ENCODE measurements around the gene KRTAP12-4.
"Not testable (repeated sequence)": the region's sequence is repeated elsewhere in the genome, so short reads cannot be mapped to it uniquely, and the experiment has no call there.

KRTAP12-4 gene

DNA sequence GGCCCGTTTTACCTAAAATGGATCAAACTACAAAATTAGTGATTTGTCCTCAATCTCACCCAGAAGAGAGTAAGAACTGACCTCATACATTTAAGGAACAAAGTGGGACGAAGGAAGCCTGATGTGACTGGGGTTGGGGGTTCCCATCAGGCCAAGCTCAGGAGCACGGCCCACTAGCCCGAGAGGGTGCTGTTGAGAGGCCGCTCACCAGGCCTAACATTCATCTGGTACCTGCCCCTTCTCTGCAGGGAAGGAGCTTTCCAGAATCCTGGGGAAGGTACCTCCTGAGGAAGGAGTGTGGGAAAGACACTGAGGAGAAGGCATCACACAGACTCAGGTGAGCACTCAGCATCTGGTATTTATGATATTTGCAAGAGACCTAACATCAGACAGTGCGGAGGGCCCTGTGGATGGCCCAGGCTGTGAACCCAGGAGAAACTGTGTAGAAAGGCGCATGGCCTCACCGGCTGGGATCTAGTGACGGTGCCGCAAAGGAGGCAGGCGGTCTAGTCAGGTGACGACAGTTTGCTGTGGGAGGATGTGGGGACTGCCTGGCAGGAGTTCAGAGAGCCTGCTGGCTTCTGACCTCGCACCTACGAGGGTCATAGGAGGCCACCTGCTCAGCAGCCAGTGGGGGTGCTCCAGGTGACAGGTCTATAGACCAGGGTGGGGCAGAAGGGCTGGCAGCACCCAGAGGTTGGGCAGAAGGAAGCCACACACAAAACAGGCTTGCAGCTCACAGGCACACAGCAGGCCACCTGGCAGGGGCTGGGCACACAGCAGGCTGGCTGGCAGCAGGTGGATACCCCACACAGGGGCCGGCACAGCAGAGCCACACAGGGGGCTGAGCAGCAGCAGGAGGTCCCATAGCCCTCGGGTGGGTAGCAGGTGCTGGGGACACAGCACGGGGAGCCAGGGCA lies 543 bp downstream of the KRTAP12-4 start:
- DNase-seq = peak; percentile 62

DNA sequence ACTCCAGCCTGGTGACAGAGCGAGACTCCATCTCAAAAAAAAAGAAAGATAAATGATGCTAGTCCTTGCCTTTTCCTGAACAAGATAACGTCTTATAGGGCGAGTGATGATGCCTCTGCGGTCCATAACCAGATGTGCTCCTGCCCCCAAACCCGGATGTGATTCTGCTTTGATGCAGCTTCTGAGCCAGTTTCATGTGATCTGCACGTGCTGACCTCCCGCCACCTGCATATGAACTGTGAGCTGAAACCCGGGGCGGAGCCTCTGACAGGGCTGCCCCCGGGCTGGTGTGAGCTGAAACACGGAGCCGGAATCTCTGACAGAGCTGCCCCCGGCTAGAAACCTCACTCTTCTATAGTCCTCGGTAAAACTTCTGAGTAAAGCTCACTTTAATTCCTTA lies 1.3 kb downstream of the KRTAP12-4 start:
- no peak for DNase-seq

DNA sequence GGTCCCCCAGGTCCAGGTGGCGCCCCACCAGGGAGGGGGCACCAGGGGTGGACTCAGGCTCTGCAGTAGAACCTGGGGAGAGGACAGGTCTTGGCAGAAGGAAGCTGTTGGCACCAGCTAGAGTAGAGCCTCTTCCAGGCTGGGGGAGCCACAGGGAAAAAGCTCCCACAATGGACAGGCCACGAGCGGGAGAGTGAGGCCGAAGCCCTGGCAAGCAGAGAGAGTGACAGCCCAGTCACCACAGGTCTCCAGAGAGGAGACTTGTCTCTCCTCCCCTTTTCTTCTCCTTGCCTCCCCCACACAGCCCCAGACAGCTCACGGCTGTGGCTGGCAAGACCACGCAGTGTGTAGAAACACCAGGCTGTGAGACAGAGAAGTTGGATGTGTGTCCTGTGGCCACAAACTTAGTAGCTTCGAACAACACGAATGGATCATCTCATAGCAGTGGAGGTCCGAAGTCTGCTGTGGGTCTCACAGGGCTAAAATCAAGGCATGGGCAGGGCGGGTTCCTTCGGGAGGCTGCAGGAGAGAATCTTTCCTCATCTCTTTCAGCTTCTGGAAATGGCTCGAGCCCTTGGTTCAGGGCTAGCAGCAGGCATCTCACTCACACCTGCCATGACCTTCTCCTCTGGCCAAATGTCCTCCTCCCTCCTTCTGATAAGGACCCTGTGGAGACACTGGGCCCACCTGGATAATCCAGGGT lies 3.3 kb downstream of the KRTAP12-4 start:
- DNase-seq = no peak

DNA sequence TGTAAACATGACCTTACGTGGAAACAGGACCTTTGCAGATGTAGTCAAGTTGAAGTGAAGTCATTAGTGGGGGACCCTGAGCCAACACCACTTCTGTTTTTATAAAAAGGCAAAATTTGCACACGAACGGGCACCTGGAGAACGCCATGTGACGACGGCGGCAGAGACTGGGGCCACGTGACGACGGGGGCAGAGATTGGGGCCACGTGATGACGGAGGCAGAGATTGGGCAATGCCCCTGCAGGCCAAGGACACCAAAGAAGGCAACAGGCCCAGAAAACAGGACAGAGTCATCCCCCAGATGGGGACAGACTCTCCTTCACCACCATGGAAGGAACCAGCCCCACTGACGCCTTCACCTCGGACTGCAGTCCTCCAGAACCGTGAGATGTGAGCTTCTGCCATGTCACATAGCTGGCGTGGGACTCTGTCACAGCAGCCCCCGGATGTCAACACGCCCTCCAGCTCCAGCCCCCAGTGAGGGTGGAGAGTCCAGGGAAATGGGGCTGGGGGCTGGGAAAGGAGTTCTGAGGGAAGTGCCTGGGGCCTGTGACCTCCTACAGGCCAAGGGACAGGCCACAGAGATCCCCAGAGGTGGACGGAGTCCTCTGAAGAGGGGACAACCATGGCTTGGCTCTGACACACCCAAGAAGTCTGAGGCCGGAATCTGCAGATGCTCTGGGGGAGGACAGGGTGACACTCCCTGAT lies 4.0 kb downstream of the KRTAP12-4 start:
- no peak for DNase-seq

DNA sequence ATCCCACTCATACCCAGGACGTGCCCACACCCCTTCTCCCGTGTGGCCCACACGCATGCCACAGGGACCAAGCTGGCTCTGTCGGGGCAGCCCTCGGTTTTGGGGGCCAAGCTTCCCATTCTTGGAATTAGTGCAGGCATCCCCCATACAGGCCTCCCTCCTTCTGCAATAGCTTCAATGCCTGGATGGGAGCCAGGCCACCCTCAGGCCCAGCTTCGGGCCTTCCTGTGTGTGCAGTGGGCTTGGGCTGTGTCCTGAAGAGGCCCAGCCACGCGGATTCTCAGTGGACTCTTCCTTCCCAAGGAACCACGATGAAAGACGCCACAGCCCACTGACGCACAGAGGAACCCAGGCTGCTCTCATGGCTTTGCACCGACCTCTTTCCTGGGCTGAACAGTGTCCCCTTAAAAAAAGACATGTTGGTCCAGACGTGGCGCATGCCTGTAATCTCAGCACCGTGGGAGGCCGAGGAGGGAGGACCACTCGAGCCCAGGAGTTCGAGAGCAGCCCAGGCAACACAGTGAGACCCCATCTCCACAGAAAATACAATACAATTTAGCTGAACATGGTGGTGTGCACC lies 4.8 kb downstream of the KRTAP12-4 start:
- DNase-seq = no peak

DNA sequence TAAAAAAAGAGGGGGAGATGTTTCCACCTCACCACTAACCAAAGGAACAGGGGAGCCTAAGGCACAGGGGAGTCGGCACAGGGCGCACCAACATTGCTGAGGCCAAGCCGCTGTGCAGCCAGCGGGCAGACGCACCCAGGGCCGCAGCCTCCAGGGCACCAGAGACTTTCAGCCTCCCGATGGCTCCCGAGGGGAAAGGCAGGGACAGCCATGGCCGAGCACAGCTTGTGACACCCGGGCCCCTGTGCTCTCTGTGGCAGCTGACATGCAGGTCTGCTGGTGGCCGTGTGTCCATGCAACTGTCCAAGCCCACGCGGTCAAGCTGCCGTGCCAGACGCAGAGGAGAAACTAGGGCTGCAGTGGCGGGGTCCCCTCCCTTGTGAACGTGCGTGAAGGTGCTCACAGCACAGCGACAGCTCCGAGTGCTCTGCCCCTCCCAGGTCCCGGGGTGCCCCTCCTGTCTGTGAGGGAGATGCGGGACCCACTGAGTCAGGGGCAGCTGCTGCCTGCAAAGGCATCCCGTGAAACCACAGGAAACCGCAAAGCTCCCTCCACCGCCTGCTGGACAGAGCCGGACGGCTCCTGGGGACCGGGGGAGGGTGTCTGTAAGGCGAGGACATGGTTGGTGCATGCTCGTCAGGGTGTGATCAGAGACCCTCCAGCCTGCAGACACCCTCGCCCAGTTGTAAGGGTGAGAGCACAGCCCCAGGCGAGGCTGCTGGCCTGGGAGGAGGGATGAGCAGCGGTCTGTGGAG lies 5.7 kb downstream of the KRTAP12-4 start:
- no peak for DNase-seq

DNA sequence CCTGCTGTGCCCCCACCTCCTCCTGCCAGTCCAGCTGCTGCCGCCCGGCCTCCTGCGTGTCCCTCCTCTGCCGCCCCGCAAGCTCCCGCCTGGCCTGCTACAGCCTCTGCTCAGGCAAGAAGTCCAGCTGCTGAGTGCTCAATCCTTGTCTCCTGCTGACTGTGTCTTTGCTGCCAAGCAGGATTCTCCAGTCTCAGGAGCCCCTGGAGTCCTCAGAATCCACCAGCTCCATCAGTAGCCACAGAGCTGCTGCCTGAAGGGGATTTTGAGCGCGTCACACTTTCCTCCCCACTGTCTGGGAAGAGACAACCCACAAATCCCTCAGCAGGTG lies 7.3 kb downstream of the KRTAP12-4 start:
- DNase-seq = no peak

DNA sequence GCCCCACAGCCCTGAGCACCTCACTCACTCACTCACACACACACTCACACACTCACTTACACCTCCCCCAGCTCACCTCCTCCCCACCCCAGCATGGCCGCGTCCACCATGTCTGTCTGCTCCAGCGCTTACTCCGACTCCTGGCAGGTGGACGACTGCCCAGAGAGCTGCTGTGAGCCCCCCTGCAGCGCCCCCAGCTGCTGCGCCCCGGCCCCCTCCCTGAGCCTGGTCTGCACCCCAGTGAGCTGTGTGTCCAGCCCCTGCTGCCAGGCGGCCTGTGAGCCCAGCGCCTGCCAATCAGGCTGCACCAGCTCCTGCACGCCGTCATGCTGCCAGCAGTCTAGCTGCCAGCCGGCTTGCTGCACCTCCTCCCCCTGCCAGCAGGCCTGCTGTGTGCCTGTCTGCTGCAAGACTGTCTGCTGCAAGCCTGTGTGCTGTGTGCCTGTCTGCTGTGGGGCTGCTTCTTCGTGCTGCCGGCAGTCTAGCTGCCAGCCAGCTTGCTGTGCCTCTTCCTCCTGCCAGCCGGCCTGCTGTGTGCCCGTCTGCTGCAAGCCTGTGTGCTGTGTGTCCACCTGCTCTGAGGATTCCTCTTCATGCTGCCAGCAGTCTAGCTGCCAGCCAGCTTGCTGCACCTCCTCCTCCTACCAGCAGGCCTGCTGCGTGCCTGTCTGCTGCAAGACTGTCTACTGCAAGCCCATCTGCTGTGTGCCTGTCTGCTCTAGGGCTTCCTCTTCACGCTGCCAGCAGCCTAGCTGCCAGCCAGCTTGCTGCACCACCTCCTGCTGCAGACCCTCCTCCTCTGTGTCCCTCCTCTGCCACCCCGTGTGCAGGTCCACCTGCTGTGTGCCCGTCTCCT lies 7.9 kb downstream of the KRTAP12-4 start, which contains the start of gene KRTAP10-11:
KRTAP10-11 (plus strand) TSS at position 49 of the 856 bp plus-strand sequence; CDS start at position 94, 45 bp downstream.
- not testable (repeated sequence) for DNase-seq

DNA sequence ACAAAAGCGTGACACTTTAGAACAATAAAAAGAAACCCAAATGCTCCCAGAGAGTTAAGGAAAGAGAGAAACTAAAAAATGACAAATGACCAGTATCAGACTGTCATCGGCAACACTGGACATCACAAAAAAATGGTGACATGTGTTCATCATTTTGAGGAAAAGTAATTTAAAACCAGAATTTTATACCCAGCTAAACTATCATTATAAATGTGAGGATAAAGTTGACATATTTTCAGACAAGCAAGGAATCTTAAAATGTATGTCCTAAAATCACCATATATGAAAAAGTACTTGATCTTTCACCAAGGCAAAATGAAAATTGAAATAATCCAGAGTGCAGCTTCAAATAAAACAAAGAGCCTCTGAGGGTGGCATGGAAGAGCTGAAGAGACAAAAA lies 9.6 kb downstream of the KRTAP12-4 start:
- DNase-seq = no peak

DNA sequence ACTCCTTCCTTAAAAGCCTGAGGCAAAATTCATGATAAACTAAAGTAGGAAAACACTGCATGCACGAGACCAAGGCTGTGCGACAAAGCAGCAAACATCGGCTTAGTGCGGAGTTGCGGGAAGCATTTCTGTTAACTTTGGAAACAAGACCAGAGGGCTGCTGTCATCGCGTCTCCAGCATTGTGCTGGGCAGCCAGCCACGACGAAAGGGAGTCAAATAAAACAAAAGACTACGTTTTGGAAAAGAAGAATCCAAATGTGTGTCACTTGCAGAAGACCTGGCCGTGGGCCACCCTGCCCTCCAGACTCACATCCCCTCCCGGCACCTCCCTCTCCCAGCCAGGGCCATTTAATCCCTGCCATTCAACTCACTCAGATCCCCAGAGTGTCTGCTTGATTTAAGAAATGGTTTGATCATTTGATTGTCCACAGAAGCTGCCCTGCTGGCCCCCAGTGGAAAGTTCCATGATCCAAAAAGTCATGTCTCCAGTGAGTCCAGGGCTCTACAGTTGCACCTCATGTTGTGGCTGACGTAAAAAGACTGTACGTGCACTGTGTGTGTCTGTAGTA lies 10.6 kb downstream of the KRTAP12-4 start:
- DNase-seq = no peak

DNA sequence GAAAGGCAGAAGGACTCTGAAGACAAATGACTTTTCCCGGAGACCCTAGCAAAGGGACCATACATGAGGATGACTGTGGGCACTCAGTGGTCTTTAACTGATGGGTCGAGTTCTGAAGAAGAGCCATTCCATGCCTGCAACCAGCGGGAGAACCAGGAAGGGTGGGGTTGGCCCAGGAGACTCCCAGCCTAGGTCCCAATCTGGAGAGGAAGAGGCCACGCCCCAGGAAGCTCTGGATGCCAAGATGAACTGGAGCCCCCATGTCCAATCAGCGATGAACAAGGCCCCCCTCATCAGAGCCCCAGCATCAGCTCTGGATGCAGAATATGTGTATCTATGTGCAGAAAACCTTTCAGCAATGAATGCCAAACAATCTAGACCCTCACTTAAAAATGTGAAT lies 13.7 kb downstream of the KRTAP12-4 start:
- DNase-seq = no peak

DNA sequence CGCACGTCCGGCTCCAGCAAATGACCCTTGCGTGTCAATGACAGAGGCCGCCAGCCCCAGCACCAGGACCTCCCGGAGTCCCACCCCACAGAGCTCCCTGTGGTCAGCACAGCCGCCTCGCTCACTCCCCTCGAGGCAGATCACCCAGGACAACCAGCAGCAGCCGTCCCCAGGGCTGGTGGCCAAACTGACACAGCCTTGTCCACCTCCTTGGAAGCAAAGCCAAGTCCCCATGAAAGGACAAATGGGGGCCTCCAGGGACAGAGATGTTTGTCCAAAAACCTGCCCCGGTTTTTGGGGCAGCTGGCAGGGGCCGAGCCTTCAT lies 15.2 kb downstream of the KRTAP12-4 start:
- DNase-seq = no peak

DNA sequence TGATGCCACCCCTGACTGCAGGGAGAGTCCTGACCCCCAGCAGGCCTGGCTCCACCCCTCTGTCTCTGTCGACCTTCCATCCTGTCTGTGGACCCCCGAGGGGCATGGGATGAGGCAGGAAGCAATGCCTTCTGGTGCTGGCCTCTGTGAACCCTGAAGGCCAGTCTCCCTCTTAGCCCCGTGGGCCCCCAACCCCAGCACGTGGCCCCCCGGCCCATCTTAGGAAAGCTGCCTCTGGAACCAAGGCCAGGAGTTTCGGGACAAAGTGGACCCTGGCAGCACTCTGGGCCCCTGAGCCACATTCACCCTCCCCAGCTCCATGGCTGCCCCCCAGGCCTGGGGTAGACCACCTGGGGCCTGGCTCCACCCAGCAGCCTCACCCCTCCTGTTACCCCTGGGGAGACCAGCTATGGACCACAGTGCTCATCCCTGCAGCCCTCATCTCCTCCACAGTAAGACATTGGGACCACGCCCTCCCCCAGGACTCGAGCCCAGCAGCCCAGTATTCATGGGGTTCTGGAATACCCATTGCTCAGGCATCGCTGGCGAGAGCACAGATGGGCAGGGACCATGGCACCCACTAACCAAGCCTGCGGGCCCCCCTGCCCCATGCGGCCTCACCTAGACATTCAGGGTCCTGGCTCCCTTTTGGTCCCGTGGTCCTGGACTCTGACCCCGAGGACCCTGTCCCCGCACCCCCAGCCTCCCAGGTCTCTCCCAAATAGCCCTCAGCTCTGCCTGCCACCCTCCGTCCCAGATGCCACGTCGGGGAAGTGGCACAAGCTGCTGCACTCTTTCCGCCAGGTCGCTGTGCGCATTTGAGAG lies 15.7 kb downstream of the KRTAP12-4 start:
- not testable (repeated sequence) for DNase-seq

DNA sequence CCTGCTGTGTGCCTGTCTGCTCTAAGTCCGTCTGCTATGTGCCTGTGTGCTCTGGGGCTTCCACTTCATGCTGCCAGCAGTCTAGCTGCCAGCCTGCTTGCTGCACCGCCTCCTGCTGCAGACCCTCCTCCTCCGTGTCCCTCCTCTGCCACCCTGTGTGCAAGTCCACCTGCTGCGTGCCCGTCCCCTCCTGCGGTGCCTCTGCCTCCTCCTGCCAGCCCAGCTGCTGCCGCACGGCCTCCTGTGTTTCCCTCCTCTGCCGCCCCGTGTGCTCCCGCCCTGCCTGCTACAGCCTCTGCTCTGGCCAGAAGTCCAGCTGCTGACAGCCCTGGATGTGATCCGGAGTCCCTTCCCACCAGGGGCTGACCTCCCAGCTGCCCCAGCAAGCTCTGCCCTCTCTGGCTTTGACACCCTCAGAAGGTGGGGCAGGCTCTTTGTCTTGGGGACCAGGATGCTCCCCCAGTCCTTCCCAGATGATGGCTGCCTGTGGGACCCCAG lies 16.6 kb downstream of the KRTAP12-4 start:
- not testable (repeated sequence) for DNase-seq

DNA sequence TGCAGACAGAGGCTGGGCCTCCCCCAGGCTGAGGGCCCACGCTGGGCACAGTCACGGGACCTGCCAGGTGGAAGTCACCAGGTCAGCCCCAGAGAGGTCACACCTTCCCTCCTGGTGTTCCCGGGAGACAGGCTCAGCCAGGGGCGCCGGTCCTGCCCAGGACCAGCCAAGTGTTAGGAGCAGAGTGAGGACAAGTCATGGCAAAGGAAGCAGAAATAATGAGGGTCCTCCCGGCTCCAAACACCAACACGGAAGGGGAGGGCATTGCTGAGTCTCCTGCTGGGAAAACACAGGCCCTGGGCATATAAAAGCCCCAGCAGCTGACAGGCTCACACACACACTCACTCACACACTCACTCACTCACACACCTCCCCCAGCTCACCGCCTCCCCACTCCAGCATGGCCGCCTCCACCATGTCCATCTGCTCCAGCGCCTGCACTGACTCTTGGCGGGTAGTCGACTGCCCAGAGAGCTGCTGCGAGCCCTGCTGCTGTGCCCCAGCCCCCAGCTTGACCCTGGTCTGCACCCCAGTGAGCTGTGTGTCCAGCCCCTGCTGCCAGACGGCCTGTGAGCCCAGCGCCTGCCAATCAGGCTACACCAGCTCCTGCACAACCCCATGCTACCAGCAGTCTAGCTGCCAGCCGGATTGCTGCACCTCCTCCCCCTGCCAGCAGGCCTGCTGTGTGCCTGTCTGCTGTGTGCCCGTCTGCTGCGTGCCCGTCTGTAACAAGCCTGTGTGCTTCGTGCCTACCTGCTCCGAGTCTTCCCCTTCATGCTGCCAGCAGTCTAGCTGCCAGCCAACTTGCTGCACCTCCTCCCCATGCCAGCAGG lies 17.2 kb downstream of the KRTAP12-4 start, which contains the start of gene KRTAP10-10:
KRTAP10-10 (plus strand) TSS at position 339 of the 833 bp plus-strand sequence; CDS start at position 401, 62 bp downstream.
- DNase-seq = no peak

DNA sequence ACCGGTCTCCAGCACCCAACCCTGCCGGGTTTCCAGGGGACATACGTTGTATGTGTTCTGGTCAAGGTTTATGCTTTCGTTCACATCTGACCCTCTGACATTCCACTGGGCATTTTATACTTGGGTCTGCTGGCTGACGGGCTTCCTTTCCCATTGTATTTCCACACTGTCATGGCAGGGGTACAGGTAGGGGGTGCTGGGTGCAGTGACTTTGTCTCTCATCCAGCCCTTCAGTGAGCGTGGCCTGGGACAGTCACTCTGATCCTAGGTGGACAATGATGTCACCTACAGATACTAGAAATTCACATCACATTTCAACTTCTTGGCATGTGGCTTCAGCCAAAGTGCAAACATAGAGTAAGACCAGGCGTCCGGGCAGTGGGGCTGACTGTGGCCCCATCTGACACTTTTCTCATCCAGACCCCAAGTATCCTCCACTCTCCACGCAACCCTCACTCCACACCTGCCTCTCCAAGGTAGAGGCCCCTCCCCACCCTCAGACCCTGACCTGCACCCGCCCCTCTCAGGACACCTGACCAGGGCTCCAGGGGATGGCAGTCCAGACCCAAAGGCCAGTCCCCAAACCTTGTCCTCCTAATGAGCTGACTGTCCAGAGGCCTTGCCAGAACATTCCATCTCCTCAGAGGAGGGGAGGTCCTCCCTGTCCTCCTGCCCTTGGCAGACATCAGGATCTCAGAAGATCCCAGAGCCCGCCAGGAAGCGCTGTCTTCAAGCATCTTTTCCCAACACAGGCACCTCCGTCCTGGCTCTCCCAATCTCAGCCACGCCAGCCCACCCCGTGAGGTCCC lies 18.0 kb downstream of the KRTAP12-4 start:
- DNase-seq = no peak

DNA sequence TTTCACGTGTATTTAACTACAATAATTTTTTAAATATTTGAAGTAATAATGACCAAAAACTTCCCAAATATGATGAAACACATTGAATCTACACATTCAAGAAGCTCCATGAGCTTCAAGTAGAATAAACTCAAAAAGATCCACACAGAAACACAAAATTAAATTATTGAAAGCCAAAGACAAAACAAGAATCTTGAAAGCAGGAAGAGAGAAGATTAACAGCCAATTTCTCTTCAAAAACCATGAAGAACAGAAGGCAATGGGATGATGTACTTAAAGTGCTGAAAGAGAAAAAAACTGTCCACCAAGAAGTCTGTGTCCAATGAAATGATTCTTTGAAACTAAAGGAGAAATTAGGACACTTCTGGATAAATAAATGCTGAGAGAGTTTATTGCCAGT lies 22.4 kb downstream of the KRTAP12-4 start:
- DNase-seq = no peak

DNA sequence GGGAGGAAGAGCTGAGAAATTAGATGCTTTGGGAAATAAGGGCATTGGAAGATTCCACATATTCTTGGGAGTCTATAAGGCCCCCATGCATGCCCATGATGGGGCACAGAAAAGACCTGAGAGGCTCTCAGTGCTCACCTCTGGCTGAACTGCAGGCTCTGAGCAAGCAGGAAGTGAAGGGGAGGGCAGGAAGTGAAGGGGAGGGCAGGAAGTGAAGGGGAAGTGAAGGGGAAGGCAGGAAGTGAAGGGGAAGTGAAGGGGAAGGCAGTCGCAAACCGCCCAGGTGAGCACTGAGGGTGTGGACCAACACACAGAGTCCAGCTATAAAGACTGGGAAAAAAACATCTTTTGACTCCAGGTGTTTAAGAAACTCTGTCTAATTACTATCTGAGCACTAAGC lies 24.0 kb downstream of the KRTAP12-4 start:
- DNase-seq = no peak
